HG03097 (cell line): Measurements from ENCODE around the gene CD93.

Experiments used
- ATAC-seq: cut with Tn5 transposase; IDR thresholded peaks from one replicate; pipeline ENCODE4 v1.9.1; 2021; ENCODE audit not compliant: unreplicated experiment, low FRiP score

Gene CD93

DNA sequence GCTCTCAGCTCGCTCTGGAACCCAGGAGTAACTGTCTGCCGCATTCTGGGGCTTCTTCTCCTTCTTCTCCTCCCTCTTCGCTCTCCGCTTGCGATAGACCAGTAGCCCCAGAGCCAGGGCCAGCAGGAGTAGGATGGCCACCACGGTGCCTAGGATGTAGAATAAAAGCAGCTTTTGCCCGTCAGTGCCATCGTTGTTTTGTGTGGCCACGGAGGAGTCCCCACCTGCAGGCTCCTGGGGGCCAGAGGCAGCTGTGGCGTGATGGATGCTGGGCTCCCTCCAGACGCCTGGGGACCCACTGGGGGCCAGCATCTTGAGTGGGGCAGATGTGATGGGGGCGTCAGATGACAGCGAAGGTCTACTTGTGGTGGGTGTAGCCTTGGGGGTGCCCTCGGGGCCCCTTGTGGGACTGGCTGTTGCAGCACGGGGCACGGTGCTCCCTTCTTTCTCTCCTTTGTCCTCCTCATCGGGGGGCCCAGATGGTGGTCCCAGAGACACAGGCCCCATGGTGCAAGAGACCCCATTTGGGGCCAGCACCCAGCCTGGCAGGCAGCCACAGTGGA lies 1.8 kb downstream of the CD93 start:
- ATAC-seq: no peak

DNA sequence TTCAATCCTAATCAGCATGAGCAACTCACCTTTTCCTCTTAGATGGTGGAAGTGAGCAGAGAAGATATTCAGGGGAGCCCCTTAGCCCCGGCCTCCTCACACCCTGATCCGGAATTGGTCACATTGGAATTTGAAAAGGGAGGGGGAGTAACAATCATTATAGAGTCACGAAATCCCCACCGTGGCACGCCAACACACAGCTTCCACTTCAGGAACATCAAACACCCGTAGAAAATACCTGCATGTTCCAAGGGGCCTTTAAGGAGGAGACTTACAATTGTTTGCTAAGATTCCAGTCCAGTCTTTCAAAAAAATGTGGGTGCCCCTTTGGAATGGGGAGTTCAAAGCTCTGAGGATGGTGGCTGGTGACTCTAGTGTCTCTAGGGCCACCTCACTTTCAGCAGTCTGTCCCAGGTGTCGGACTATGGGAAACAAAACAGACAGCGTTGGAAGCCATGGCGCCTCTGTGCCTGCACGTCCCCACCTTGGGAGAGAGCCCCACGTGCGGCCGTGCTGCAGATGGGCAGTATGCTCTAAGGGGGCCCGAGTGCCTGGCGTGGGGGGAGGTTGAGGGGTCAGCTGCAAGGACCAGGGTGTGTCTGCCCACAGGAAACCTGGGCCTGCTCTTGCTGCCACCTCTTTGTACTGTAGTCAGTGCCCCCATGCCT lies 2.4 kb downstream of the CD93 start:
- ATAC-seq: no peak

DNA sequence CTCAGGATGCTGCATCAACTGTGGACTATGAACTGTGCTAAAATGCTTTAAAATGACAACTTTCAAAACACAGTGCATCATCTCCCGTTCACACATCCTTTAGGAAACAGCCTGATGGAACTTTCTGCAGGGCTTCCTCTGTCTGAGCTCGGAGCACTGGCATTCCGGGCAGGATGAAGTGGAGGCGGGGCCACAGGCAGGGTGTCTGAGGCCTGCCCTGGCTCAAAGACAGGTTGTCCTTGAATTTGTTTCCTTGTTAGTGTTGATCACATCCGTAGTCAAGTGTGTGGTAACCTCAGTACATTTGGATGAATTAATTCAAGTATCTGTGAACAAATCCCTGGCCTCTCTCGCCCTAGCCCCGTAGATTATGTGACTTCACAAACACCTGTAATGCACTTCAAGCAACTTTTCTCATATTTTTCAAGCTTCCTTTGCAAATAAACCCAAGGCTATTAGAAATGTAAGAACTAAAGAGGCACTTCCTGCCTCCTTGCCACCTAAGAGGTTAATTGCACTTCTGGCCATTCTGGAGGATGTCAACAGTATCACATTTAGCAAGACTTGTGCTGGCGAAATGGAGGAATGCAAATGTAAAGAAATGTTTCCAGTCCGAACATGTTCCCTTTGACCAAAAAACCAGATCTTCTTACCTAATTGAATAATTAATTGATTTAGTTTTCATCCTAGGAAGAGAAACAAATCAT lies 3.1 kb downstream of the CD93 start:
- no peak for ATAC-seq

DNA sequence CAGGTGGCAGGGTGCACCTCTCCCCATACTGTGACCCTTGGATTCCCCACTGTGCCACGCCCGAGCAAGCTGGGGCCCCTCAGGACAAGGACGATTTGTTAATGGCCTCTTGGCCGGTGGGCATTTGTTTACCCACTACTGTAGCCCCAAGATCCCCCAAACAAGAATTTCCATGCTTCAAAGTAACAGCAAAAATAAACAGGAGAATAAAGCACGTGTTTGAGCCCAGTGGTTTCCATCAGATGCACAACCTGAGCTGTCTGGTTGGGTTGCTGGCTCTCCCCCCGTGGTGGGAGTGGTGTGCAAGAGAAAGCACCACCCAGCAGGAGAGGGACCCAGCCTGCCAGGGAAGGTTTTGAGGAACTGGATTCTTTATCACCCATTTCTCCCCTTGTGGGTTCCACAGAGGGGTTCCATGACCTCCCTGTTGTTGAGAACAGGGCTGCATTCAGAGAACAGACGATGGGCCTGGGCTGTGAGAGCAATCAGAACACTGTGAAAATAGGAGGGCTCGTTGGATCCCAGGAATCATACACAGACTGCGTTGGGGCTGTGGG lies 4.8 kb downstream of the CD93 start:
- no peak for ATAC-seq

- no peak for ATAC-seq
Measured at GRCh38 chr20:23080521-23080920, 5.6 kb downstream of the CD93 start.

- ATAC-seq: no peak
Measured at GRCh38 chr20:23079926-23080325, 6.2 kb downstream of the CD93 start.

DNA sequence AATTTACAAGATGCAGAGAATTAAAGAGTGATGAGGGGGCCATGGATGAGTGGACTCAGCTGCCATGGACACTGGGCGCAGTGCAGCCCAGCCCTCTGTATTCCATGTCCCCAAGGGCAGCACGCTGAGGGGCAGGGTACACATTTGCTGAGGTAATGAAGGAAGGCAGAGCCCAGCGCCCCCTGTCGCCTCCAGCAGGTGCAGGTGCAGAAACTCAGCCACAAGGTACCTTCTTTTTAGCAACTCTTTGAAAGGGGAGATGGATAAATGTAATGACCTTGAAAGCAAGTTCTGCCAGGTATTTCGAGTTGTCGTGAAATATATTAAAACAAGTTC lies 7.1 kb downstream of the CD93 start:
- no peak for ATAC-seq

DNA sequence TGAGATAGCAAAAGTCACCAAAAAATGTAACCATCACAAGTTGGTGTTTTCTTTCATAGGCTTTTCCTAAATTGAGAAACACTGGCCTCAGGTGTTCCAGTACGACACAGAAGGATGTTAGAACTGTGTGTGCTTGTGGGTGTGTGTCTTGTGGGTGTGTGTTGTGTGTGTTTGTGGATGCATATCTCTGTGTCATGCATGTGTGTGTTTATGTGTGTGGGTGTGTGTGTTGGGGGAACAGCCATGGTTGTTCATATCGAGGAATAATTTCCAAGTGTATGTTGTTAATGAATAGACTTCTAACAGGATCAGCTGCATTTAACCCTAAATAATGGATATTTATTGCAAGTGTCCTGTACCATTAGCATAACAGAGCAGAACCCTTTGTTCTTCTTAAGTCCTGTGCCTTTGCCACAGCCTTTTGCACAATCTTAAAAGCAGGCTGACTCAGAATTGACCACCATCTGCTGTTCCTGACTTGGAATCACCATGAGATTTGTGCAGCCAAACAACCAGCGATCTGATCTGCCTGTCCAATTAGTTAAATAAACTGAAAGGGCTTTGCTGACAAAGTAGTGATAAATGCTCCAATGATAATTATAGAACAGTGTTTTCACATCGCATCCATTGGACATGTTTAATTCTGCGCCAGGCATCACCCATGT lies 7.6 kb downstream of the CD93 start:
- no peak for ATAC-seq

DNA sequence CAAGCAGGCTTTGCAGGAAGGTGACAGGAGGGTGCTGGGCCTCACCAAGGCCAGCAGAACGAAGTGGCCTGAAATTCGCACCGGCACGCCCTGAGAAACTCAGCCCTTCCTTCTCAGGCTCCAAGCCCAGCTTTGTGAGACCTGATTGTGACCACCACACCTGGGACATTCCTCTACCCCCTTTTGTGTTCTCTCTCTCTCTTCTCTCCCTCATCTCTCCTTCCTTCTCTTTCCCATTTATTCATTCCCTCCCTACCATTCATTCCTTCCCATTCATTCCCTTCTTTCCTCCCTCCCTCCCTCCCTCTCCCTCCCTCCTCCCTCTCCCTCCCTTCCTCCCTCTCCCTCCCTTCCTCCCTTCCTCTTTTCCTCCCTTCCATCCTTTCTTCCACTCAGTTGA lies 8.8 kb downstream of the CD93 start:
- no peak for ATAC-seq

DNA sequence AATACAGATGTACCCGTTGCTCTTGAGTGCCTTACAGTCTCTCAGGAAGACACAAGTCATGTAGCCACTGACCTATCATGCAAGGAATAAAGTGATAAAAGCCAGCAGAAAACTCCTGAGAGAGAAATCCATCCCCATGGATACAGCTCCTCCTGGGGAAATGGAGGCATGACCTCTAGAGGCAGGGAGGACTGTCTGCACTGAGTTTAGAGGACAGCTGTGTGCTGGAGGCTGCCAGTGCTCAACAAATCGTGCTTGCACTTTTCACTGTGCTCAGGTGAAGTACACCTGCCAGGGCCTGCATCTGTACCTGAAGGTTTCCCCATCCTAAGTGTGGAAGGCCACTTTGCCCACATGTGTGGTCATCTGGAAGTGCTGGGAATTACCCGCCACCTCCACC lies 12.1 kb downstream of the CD93 start:
- no peak for ATAC-seq

GRCh38 chr20:23072892-23073586 lies 13.1 kb downstream of the CD93 start:
- no peak for ATAC-seq

GRCh38 chr20:23071996-23072395 lies 14.1 kb downstream of the CD93 start:
- no peak for ATAC-seq

DNA sequence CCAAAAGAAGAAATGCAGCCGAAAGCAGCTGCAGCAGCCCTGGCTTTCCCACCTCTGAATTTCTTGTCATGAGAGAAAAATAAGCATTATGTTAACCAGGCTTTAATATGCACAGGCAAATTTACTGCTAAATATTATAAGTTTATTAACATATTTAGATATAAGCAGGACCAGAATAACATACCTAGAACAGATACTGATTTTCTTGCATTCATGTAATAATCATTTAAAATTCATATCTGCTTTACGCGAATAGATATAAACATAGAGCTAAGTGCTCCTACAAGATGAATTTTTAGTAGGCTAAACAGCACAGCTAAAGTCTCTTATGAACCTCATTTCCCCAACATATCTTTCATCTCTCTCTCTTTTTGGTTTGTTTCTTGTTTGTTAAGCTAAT lies 14.7 kb downstream of the CD93 start:
- ATAC-seq: no peak

DNA sequence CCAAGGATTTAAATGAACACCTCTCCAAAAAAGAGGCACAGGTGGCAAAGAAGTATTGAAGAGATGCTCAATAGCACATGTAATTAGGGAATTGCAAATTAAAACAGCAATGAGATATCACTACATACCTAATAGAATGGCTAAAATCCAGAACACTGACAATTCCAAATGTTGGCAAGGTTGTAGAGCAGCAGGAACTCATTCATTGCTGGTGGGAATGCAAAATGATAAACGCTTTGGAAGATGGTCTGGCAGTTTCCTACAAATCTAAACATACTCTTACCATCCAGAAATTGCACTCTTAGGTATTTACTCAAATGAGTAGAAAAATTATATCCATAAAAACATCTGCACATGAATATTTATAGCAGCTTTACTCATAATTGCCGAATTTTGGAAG lies 17.0 kb downstream of the CD93 start:
- no peak for ATAC-seq

DNA sequence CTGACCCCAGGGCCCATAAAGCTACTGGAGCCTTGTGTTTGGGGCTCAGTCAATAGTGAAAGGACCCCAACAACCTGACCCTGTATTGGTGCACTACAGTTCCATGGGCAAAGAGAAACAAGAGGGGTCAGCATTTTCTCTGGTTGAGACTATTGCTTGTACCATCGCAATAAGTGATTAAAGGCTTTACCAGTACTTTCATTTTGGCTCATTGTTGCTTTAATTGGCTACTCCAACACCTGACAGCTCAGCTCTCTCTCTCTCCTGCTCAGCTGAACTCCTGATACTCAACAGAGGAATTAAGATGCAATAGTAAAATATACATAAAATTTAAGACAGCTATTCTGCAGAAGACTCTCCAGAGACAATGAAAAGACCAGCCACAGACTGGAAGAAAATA lies 17.8 kb downstream of the CD93 start:
- no peak for ATAC-seq

GRCh38 chr20:23066772-23067171 lies 19.4 kb downstream of the CD93 start:
- no peak for ATAC-seq

- no peak for ATAC-seq
Measured at GRCh38 chr20:23065266-23066201, 20.6 kb downstream of the CD93 start.

- no peak for ATAC-seq
Measured at GRCh38 chr20:23063581-23063980, 22.5 kb downstream of the CD93 start.

DNA sequence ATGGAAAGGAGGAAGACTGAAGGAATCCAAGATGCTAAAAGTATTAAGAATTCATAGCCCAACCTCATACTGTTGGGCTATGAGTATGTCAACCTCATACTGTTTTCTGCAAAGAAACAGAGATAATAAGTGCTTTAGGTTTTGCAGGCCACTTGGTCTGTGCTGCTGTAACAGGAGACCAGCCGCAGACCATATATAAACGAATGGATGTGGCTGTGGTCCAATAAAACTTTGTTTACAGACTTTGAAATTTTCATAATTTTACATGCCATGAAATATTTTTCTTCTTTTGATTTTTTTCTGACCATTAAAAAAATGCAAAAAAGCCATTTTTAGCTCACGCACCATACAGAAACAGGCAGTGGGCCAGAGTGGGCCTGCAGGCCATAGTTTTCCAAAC lies 23.0 kb downstream of the CD93 start:
- no peak for ATAC-seq

DNA sequence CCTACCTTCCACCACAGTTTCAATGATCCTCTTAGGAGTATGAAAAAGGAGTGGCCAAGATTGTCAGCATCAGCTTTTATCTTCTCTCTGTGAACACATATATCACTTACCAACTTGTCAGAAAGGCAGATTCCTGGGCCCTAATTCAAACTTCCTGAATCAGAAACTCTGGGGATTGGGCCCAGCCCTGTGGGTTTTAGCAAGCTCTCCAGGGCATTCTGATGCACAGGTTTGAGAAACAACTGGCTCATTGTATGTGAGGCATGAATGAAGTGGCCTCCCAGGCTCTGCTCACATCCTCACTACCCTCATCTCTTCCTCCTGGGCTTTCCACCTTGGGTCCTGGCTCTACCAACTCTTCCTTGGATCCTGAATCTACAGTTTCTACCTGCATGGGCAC lies 23.5 kb downstream of the CD93 start:
- ATAC-seq: no peak
